ENCODE measurements around the gene INPP5J. TPM values are rescaled to one million over a fixed set of nuclear protein-coding genes. Genes with fewer than 3 reads are reported as not detected.

INPP5J gene
- total RNA-seq, 1 donor from 2014 or later = 0.16 TPM

GRCh38 chr22:31141551-31141950 is 18.8 kb downstream of the INPP5J start:
- ChIA-PET CTCF (no interaction called here), POLR2A (no interaction called here)
- intact Hi-C loops (cut with micrococcal nuclease) = no loop called here
- no peaks in the 10 kb centered on the region for H3K4me1 Mint-ChIP-seq
- no peak for TF ChIP-seq CTCF (IDR thresholded peaks at IDR 0.05)
- H3K27me3 Mint-ChIP-seq = peaks cover 11% of the 10 kb centered on the region
- peaks cover 4% of the 10 kb centered on the region for H3K9me3 Mint-ChIP-seq
- no peak overlapping the region for H3K4me3 Mint-ChIP-seq
- no peak for DNase-seq
- H3K36me3 Mint-ChIP-seq (ENCODE audit: low read depth) = no peaks in the 10 kb centered on the region
- ATAC-seq (ENCODE audit: low read depth) = no peak
- no peak overlapping the region for H3K27ac Mint-ChIP-seq

- no peaks in the 10 kb centered on the region for H3K4me1 Mint-ChIP-seq
- H3K4me3 Mint-ChIP-seq = no peak overlapping the region
- H3K36me3 Mint-ChIP-seq (ENCODE audit: low read depth) = no peaks in the 10 kb centered on the region
- H3K27ac Mint-ChIP-seq = no peak overlapping the region
- DNase-seq (no peak), ATAC-seq (ENCODE audit: low read depth) (no peak)
- ChIA-PET CTCF (no interaction called here), POLR2A (no interaction called here)
- intact Hi-C loops (cut with micrococcal nuclease) = no loop called here
- H3K9me3 Mint-ChIP-seq = peaks cover 4% of the 10 kb centered on the region
- TF ChIP-seq CTCF (IDR thresholded peaks at IDR 0.05) = no peak
- H3K27me3 Mint-ChIP-seq = peaks cover 11% of the 10 kb centered on the region
These were observed 19.5 kb downstream of the INPP5J start for GRCh38 chr22:31142285-31142684.

DNA sequence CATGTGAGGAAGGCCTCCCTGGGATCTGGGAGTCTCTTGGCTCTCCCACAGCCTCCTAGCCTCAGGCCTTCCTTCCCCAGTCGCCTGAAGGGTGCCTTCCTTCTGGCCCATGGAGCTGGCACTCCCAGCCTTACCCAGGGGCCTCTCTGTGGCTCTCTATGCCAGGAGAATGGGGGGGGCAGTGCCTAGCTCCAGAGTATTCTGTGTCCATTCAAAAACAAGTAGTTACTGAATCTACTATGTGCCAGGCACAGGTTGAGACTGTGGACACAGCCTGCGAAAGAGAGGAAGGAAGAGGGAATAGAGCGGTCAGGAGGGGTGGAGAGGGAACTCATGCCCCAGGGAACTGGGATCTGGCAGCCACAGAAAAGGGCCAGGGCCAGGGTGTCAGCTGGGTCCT is 20.3 kb downstream of the INPP5J start:
- no peak for TF ChIP-seq CTCF (IDR thresholded peaks at IDR 0.05)
- CTCF ChIA-PET = interaction anchor here (0.6 kb wide), 1 partner anchor 19 kb away, joined by 4 read pairs; no protein-coding TSS in a partner anchor
- no peaks in the 10 kb centered on the region for H3K4me1 Mint-ChIP-seq
- H3K9me3 Mint-ChIP-seq = peaks cover 4% of the 10 kb centered on the region
- POLR2A ChIA-PET = no interaction called here
- no peak overlapping the region for H3K27ac Mint-ChIP-seq
- no peaks in the 10 kb centered on the region for H3K36me3 Mint-ChIP-seq (ENCODE audit: low read depth)
- ATAC-seq (ENCODE audit: low read depth) (no peak), DNase-seq (no peak)
- intact Hi-C loops (cut with micrococcal nuclease) = no loop called here
- peaks cover 11% of the 10 kb centered on the region for H3K27me3 Mint-ChIP-seq
- H3K4me3 Mint-ChIP-seq = no peak overlapping the region

DNA sequence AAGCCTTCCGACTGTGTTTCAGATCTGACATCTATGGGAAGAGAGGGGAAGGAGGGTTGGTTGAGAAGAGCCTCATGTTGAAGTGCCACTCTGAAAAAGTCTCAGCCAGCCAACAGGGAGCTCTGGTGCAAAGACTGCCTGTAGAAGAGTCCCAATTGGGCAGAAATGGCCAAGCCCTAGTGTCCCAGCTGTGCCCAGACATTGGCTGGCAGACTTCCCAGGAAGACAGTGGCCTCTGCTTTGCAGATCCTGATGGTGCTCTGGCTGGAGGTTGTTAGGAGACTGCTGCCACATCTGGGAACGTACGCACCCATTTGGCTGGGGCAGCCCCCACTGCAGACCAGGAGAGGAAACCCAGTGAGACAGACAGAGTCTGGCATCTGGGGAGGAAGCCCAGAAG is 20.8 kb downstream of the INPP5J start:
- CTCF ChIA-PET = no interaction called here

GRCh38 chr22:31144223-31144622 is 21.5 kb downstream of the INPP5J start:
- Mint-ChIP-seq H3K4me1 (peaks cover 1% of the 10 kb centered on the region), H3K4me3 (no peak overlapping the region), H3K36me3 (ENCODE audit: low read depth) (no peaks in the 10 kb centered on the region), H3K9me3 (peaks cover 4% of the 10 kb centered on the region), H3K27me3 (peaks cover 9% of the 10 kb centered on the region), H3K27ac (no peak overlapping the region)
- CTCF ChIA-PET = no interaction called here
- intact Hi-C loops (cut with micrococcal nuclease) = no loop called here
- POLR2A ChIA-PET = interaction anchor here (1.1 kb wide), 1 partner anchor 175 kb away, joined by 4 read pairs; the partner anchor contains the start of gene TUG1
- no peak for ATAC-seq (ENCODE audit: low read depth)
- TF ChIP-seq CTCF (IDR thresholded peaks at IDR 0.05) = no peak
- DNase-seq = no peak

More for the DNA sequence above, 20.8 kb downstream of the INPP5J start:
- no peak for TF ChIP-seq CTCF (IDR thresholded peaks at IDR 0.05)
- Mint-ChIP-seq H3K9me3 (peaks cover 4% of the 10 kb centered on the region), H3K27ac (no peak overlapping the region), H3K4me1 (no peaks in the 10 kb centered on the region), H3K36me3 (ENCODE audit: low read depth) (no peaks in the 10 kb centered on the region), H3K27me3 (peaks cover 9% of the 10 kb centered on the region), H3K4me3 (no peak overlapping the region)
- DNase-seq = no peak
- intact Hi-C loops (cut with micrococcal nuclease) = no loop called here
- ATAC-seq (ENCODE audit: low read depth) = no peak
- POLR2A ChIA-PET = interaction anchor here (1.1 kb wide), 1 partner anchor 174 kb away, joined by 4 read pairs; the partner anchor contains the start of gene TUG1

Measured in activated B cell treated with CpG ODN at 0.5 μM for 24 hours (primary cell).